GM21786 (cell line): ENCODE measurements around the gene ITGB3BP.
"Not testable (repeated sequence)": the region's sequence is repeated elsewhere in the genome, so short reads cannot be mapped to it uniquely, and the experiment has no call there.

Experiments
- ATAC-seq: cut with Tn5 transposase; IDR thresholded peaks from one replicate; pipeline ENCODE4 v1.9.1; 2021; ENCODE audit not compliant: unreplicated experiment

Gene ITGB3BP, protein sequence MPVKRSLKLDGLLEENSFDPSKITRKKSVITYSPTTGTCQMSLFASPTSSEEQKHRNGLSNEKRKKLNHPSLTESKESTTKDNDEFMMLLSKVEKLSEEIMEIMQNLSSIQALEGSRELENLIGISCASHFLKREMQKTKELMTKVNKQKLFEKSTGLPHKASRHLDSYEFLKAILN

DNA sequence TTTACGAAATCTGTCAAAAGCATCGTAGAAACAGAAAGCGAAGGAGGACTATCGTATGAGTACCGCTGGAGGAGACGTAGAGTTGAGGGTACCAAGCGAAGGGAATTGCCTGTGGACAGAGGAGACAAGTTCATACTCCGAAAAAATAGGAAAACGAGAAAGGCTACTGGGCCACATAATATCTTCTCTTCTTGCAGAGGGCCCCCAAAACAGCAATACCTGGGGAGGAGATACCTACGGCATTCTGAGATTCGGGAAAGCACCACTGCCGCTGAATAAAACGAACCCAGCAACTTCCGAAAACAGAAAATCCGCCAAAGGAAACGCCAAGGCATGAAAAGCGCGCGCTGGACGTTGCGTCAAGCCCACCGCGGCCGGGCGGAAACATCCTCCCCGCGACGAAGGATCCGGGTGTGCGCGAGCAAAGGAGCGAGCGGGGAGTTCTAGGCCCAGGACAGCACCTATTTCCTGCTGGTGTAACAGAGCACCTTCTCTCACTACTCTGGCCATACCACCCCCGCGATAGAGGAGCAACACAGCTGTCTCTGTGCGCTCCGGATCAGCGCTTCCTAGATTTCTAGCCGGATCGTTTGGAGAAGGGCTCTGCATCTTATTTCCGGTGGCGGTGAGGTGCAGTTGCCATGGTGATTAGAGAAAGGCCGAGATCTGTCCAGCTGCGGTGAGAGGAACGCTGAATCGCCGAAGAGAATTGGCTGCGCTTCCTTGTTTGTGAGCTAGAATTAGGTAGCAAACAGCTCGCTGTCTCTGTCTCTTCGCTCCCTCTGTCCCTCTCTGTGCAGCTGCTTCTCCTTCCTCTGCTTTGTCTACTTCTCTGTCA, at the start of gene ITGB3BP, which contains the start of gene EFCAB7:
TSS of gene ITGB3BP (minus strand) at position 335 of the 838 bp plus-strand sequence. CDS start at position 243, 92 bp downstream.
TSS of gene EFCAB7 (plus strand) at position 635 of the 838 bp plus-strand sequence. CDS start 2,048 bp downstream, outside the sequence.
- peak; percentile 83 for ATAC-seq

DNA sequence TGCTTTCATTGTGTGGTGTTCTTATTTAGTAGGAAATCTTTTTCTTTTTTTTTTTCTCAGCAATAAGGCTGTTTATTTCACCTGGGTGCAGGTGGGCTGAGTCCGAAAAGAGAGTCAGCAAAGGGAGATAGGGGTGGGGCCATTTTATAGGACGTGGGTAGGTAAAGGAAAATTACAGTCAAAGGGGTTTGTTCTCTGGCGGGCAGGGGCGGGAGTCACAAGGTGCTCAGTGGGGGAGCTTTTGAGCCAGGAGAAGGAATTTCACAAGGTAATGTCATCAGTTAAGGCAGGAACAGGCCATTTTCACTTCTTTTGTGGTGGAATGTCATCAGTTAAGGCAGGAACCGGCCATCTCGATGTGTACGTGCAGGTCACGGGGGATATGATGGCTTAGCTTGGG, 49.7 kb upstream of the ITGB3BP start:
- ATAC-seq, result not testable (repeated sequence)

DNA sequence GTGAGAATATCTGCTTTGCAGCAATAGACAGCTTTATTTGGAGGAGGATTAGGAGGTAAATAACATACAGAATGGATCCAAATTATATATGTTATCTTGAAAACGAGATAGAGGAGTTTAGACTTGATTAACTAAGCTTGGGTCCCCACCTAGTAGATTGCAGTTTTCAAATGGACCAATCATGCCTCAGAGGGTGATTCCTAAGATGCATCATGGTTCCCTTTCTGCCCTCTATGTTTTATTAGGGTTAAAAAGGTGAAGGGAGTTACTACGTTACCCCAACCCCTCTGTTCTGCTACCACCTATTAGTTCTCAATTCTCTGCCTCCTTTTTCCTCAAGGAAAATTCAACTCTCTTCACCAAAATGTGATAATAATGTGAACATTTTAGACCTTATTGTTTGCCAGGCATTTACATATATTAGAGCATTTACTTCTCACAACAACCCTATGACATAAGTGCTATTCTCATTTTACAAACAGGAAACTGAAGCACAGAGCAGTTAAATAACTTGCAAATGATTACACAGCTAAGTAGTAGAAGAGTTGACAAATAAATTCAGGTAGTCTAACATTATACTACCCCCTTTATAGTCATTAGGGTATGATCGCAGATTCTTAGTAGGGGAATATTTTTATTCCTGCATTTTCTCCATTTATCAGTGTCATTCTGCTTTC, 46.8 kb upstream of the ITGB3BP start:
- no peak for ATAC-seq

DNA sequence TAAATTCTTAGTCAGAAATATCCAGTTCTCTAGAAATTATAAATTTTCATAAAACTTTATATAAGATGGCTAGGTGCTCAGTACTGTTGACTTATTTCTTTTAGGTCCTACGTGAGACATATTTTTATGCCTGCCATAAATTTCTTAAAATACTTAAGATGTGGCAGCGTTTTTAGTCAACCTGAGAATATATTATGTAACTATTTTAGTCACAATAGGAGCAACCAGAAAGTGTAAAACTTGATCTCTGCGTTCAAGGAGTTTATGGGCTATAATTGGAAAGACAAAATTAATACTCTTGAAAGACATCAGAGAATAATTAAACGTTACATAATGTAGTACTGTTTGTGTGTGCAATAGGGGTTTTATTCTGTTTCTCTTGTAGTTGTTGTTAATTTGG, 46.0 kb upstream of the ITGB3BP start:
- ATAC-seq, result no peak

DNA sequence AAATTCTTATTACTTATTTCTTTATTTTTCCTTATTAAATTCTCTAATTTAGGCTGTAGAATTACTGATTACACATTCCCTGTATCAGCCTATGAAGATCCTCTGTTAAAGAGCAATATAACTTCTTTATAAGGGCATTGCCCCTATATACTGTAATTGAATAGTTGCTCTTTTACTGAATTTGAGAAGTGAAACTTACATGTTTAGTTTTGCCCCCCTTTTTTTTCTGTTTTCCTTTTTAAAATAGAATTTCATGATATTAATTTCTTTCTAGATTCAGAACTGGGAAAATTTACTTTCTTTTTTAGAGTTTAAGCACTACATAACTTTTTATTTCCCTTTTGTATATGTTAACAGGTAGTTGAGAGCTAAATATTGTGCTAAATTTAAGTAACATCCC, 40.7 kb upstream of the ITGB3BP start:
- no peak for ATAC-seq

DNA sequence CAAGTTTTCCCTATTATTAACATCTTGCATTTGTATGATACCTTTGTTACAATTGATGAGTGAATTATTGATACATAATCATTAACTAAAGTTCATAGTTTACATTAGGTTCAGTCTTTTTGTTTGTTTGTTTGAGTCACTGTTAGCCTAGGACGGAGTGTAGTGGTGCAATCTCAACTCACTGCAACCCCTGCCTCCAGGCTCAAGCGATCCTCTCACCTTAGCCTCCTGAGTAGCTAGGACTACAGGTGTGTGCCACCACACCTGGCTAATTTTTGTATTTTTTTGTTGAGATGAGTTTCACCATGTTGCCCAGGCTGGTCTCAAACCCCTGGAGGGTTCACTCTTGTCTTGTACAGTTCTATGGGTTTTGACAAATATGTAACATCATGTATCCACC, 36.3 kb upstream of the ITGB3BP start:
- no peak for ATAC-seq

DNA sequence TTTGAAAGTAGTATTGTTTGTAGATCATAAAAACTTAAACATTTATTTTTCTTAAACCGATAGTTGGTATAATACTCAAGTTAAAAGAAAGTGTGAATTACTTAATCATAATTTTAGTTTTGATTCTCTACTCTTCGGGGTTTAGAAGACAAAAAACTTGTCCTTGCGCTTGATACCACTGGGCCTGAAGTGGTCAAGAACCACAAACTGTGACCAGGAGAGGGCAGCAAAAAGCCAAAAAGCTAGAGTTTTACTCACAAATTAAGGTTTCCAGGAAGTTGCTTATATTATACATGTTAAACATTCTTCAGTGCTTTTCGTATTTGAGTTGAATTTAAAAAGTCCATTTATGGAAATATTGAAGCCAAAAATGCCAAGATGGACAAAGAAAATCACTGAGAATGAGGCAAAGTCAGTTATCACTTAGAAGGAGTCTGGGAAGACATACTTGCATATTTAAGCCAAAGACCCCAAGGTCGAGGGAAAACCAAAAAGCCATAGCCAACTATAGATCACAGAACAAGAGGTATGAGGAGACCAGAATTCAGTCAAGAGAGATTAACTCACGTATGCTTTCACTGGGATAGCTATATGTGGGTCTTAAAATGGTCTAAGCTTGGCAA, 34.5 kb upstream of the ITGB3BP start:
- ATAC-seq, result no peak

DNA sequence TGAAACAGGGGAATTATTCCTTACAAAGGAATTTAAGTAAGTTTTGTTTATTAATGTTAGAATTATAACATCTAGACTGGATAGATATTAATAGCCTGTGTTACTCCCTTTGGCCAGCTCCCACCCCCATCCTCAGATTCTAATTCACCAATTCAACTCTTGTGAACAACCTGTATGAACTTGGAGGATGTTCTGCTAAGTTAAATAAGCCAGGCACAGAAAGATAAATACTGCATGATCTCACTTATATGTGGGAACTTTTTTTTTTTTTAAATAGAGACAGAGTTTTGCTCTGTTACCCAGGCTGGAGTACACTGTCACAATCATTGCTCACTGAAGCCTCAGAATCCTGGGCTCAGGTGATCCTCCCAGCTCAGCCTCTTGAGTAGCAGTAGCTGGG, 32.5 kb upstream of the ITGB3BP start:
- no peak for ATAC-seq

DNA sequence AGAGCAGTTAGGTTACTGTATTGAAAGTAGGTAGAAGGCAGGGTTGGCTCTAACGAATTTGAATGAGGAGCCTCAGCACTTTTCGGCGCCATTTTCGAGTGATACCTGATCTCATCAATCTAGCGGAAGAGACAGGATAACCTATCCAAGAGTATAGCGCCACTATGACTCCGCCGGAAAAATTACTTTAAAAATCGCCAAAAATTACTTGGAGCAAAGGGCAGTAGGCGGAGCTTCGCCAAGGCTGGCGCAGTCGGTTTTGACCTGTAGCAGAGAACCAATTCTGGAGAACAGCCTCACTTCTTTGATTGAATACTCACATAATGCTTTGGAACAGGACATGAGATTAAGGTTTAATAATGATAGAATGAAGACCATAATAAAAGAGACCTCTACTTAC, 25.9 kb upstream of the ITGB3BP start:
- no peak for ATAC-seq

DNA sequence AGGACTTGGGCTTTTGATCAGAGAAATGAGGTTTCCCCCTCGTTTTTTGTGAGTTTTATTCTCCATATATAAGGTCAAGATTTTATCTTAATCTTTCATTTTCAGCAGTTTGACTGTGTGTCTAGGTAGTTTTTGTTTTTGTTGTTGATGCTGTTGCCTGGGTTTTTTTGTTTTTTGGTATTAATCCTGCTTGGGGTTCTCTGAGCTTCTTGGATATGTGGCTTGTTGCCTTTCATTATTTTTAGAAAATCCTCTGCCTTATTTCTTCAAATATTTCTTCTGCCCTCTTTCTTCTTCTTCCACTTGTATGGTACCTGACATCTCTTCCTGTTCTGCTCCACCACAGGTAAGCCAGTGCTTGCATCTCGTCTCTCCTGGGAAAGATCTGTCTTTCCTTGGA, 25.3 kb upstream of the ITGB3BP start:
- no peak for ATAC-seq

DNA sequence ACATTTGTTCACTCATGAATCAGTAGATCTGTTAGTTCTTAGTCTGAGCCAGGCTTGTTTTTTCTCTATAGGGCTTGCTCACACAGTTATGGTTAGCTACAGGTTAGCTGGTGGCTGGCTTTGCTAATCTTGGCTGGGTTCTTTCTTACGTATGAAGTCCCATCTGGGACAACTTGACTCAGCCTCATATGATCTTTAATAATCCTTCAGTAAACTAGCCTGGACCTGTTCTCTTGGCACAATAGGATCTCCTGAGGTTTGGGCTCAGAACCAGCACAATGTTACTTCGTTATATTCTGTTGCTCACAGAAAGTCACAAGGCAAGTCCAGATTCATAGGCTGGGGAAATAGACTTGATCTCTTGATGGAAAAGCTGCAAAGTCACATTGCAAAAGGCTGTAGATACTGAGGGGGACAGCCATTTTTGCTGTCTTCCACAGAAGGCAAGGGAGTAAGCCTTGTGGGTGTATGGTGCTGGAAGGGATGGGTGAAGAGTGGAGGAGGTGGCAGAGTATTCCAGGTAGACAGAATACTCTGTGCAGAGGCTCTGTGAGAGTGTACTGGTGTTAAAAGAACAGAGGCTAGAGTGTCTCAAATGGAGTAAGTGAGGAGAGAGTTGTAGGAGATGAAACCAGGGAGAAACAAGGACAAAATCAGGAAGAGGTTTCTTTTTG, 24.7 kb upstream of the ITGB3BP start:
- ATAC-seq, result no peak

DNA sequence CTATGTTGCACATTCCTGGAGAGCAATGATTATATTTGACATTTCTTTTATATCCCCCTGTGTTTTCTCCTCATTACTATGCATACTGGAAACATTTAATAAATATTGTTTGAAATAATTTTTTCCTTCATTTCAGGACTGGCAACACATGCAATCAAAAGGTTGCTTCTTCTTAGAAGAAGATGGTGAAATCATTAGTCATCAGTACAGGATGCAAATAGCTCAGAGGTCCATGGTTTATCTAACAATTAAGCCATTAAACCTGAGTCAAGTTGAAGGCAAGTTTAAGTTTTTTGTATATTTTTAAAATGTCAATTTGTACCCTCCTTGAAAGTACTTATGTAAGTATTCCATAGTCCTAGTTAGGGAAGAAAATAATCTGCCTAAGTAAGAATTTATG, 22.8 kb upstream of the ITGB3BP start:
- ATAC-seq, result no peak

DNA sequence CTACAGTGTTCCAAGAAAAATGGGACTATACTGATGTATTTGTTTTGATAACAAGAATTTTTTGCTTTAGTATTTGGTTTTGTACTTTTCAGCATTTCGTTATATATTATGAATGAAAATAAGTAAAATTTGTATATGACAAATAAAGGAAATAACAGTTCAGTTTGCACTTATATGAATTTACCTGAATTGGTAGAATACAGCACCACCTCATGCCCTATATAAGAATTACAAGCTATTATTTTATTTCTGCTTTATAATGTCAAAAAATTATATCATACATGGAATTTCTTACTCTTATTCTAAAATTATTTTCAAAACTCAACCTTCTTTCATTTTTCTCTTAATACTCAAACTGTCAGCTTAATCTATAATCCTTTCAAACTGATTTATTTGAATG, 14.9 kb upstream of the ITGB3BP start:
- ATAC-seq, result no peak

DNA sequence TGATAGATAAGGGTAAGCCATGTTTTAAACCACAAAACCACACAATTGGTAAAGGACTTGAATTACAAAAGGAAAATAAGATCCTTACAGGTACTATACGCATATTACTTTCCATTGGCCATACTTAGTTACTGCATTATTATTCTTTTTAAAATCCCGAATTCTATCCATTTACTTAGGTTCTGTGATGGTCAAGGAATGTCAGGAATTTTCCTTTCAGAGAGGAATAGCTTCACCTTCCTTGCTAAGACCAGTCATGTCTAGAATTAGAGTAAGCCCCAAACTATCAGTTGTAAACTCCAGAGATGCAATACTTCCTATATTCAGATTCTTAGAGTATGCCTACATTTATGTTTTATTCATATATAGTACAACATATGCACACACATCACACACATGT, 14.0 kb upstream of the ITGB3BP start:
- no peak for ATAC-seq

DNA sequence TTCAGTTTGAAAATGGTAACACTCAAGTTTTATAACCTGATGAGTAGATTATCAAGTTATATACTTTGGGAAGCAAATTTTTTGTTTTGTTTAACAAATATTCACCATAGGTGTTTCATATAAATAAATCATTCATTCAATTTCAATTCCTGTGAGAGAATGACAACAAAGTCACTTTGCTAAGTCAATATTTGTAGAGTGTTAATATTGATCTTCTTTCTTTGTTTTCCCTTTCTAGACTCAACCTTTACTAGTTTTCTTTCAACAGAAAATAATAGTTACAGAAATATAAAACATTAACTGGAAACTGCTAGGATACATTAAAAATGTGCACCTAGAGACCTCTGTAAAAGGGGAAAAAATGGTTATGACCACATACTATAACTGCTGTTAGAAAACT, 11.4 kb upstream of the ITGB3BP start:
- no peak for ATAC-seq

DNA sequence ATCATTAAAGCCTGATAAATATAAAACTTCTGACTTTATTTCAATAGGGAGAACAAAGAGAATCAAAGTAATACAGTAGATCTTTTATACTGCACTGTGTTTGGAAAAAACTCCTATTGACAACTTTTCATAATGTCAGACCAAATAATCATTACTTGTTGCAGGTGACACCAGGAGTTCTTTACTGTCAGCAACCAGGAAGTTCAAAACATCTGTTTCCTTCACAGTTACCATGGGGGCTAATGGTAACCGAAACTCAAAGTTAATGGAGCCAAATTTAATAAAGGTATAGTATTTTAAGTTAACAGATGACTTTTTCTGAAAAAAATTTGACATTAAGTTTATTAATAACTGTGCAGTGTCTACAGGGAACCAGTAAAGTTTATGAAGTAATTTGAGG, 10.9 kb upstream of the ITGB3BP start:
- ATAC-seq, result no peak

DNA sequence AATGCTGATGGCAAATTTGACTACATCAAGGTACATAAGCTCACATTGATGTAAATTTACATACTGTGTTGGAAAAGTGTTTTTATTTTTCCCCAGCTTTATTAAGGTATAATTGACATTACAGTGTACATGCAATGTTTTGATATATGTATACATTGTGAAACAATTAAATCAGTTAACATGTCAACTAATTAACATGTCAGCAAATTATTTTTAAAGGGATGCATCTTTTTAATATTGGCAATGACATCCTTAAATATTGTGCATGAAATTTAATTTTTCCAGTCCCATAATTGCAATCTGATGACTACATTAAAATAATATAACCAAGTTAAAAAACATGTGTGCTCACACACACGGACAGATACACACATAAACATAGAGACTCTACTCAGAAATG, 9.7 kb upstream of the ITGB3BP start:
- no peak for ATAC-seq

DNA sequence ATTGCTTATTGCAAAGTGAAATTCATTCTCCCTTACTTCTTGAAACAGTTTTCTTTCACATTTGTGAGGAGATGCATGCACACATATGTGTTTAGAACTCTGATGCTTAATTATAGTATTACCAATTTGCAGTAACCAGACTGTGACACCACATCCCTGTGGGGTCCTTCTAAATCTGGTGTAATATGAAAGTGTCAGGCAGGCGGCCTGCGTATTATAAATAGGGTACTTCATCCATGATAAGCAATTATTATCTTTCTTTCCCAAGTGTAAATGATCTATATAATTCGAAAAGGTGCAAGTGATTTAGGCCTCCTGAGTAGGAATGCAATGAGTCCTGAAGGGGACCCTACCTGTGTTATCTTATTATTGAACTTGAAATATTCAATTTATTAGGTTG, 1.2 kb upstream of the ITGB3BP start:
- ATAC-seq, result no peak

DNA sequence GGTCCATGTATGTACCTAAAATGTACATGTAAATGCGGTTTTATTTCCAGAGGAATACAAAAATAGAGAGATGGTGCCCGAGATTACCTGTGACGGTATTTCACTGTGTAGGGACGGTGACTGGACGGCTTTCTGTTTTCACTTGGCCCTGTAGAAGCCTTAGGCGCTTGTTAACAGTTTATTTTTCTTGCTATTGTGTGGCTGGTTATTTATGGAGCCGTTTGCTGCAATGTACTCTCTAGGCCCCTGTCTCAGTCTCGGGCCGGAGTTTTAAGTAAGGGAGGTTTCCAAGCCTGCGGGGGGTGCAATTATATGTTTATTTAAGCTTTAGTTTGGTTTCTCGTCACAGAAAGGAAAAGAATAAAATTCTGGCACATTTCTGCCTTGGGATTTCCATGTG, 713 bp upstream of the ITGB3BP start:
- ATAC-seq, result peak; percentile 11

DNA sequence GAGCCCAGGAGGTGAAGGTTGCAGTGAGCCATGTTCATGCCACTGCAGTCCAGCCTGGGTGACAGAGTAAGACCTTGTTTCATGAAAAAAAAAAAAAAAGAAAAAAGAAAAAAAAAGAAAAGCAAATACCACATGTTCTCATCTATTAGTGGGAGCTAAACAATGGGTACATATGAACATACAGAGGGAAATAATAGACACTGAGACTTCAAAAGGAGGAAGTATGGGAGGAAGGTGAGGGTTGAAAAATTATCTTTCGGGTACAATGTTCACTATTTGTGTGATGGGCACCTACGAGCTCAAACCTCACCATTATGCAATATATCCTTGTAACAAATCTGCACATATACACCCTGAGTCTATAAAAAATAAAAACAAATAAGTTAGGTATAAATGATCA, 6.4 kb downstream of the ITGB3BP start:
- no peak for ATAC-seq

DNA sequence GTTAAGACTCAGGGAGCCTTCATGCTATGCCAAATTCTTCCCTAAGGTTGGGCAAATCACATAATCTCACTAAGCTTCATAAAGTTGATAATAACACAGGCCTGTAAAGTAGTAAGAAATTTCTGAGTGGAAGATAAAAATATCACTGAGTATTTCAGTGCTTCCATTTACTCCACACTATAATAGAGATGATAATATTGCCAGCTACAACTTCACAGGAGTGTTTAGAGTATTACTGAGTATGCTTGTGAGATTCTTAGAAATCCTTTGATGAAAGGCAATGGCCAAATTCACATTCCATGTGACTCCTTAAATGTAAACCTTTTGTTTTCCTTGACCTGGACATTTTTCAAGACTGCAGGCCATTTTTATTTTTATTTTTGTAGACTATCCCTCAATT, 10.4 kb downstream of the ITGB3BP start:
- no peak for ATAC-seq
